Naive B cell (primary cell): Measurements from ENCODE around the gene CD247. TPM values are rescaled to one million over a fixed set of nuclear protein-coding genes. Genes with fewer than 3 reads are reported as not detected.
A peak's percentile ranks its signal among the peaks of the same experiment; 100 is the strongest.

ENCODE experiments used
- ATAC-seq, 2 donors: fragments of 150-1000 bp; cut with Tn5 transposase; 2 replicates each; pipeline ENCODE4 v1.10.0; 2021; ENCODE audit warnings: low read depth in 2 of 2, mild to moderate bottlenecking in 2 of 2, moderate library complexity in 2 of 2
- DNase-seq: peaks from one replicate; pipeline ENCODE4 v3.0.0; 2022
- H3K27ac Mint-ChIP-seq, 6 donors: one replicate each; pipeline ENCODE4 v1.8.0; 2020 to 2022; ENCODE audit warnings: mild to moderate bottlenecking in 6 of 6, mixed read lengths in 6 of 6, moderate library complexity in 5 of 6, inconsistent platforms in 2 of 6
- H3K27me3 Mint-ChIP-seq, 3 donors: one replicate each; pipeline ENCODE4 v1.8.0; 2021 to 2022; ENCODE audit warnings: mixed read lengths in 3 of 3, mild to moderate bottlenecking in 1 of 3
- H3K36me3 Mint-ChIP-seq, 2 donors: one replicate each; pipeline ENCODE4 v1.8.0; 2020 to 2022; ENCODE audit warnings: mixed read lengths in 2 of 2, inconsistent platforms in 1 of 2, mild to moderate bottlenecking in 1 of 2
- H3K4me1 Mint-ChIP-seq, 3 donors: one replicate each; pipeline ENCODE4 v1.8.0; 2020 to 2022; ENCODE audit warnings: mixed read lengths in 3 of 3, inconsistent platforms in 1 of 3, mild to moderate bottlenecking in 1 of 3, moderate library complexity in 1 of 3
- H3K4me3 Mint-ChIP-seq, 8 donors: one replicate each; pipeline ENCODE4 v1.8.0; 2020 to 2022; ENCODE audit warnings: mild to moderate bottlenecking in 8 of 8, mixed read lengths in 8 of 8, moderate library complexity in 8 of 8, inconsistent platforms in 2 of 8
- H3K9me3 Mint-ChIP-seq, 7 donors: one replicate each; pipeline ENCODE4 v1.8.0; 2020 to 2022; ENCODE audit warnings: mixed read lengths in 7 of 7, mild to moderate bottlenecking in 5 of 7, inconsistent platforms in 2 of 7, moderate library complexity in 1 of 7
- polyA plus RNA-seq, 6 donors: library from polyadenylated mRNA; unstranded; fragments of 300-500 nt; fragmentation: Illumina TruSeq; gene quantifications; one replicate each; pipeline ENCODE4 v1.2.3, GENCODE V29; 2021; ENCODE audit warnings: low read depth in 6 of 6

Gene CD247
- polyA plus RNA-seq, 6 donors from 2014 or later = 1.2 to 4.5 (median 2.4) TPM

DNA sequence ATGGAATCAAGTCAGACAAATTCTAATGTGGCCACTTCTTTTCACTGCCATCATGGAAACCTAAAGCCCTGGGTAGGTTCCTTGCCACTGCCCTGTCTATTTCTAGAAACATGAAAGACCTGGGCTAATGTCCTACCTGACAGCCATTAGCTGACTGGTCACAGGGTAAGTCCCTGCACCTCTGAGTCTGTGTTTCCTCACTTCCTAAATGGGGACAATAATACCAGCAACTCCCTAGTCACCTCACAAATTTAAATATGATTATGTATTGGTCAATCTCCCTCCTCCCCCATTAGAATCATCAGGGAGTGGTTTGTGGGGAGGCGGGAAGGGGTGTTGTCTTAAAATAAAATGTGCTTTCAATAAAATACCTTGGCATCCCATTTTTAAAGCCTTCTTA lies 33.0 kb upstream of the CD247 start:
- Mint-ChIP-seq H3K27ac (no peak overlapping the region), H3K9me3 (no peaks in the 10 kb centered on the region), H3K4me3 (peak overlapping the region in 2 of 8 donors; percentile 75 to 87), H3K27me3 (peaks cover 0 to 9% (median 0%) of the 10 kb centered on the region in 3 donors), H3K36me3 (peaks cover 0 to 7% of the 10 kb centered on the region in 2 donors), H3K4me1 (peaks cover 15 to 28% (median 16%) of the 10 kb centered on the region in 3 donors)
- ATAC-seq (no peak), DNase-seq (no peak)

DNA sequence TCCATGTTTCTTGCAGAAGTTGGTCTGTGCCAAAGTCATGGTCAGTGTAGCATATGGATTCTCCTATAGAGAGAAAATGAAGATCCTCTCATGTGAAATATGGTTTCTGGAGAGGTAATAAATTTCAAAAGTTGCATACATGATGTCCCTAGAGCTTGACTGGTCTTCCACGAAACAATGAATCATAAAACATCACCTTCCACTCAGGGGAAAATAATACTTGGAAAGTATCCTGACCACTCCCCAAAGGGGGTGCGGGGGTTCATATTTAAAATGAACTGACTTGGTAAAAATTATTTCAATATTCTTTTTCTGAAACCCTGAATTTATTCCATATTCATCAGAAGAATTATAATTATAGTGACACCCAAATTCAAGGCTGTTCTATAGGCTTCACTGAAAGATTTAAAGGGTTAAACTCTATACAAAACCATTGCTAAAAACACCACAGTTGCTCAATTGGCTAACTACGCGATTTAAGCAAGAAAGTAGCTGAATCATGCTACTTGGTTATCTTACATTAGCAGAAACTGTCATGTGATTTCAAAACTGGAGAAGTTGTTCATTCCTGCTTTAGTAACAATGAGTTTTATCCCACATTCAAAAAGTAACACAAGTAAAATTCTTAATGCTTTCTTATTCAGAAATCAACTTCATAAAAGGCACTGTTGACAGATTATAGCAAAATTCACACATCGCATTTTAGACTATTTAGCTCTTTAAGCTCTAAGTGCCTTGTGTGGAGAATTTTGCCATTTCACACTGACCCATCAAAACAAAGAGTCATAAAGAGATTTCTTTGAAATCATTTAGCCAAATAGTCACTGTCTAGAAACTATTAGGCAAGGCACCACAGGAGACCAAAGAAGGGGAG lies 30.0 kb upstream of the CD247 start:
- Mint-ChIP-seq H3K9me3 (no peaks in the 10 kb centered on the region), H3K27ac (no peak overlapping the region), H3K4me1 (peaks cover 0 to 12% (median 4%) of the 10 kb centered on the region in 3 donors), H3K4me3 (peak overlapping the region in 1 of 8 donors; percentile 67), H3K36me3 (peaks cover 0 to 12% of the 10 kb centered on the region in 2 donors), H3K27me3 (peaks cover 0 to 5% (median 0%) of the 10 kb centered on the region in 3 donors)
- no peak for DNase-seq
- no peak for ATAC-seq

- Mint-ChIP-seq H3K4me3 (no peak overlapping the region), H3K9me3 (no peaks in the 10 kb centered on the region), H3K4me1 (peaks cover 0 to 2% (median 0%) of the 10 kb centered on the region in 3 donors), H3K36me3 (peaks cover 0 to 15% of the 10 kb centered on the region in 2 donors), H3K27me3 (peaks cover 0 to 5% (median 0%) of the 10 kb centered on the region in 3 donors), H3K27ac (no peak overlapping the region)
- no peak for DNase-seq
- no peak for ATAC-seq
These were observed 28.6 kb upstream of the CD247 start for GRCh38 chr1:167546935-167547334.

GRCh38 chr1:167545349-167545748 lies 27.0 kb upstream of the CD247 start:
- no peak for ATAC-seq
- Mint-ChIP-seq H3K27ac (no peak overlapping the region), H3K27me3 (peaks cover 0 to 3% (median 0%) of the 10 kb centered on the region in 3 donors), H3K9me3 (no peaks in the 10 kb centered on the region), H3K36me3 (peaks cover 0 to 17% of the 10 kb centered on the region in 2 donors), H3K4me3 (no peak overlapping the region), H3K4me1 (peaks cover under 1 to 3% (median 2%) of the 10 kb centered on the region in 3 donors)
- no peak for DNase-seq

GRCh38 chr1:167544447-167545093 lies 26.2 kb upstream of the CD247 start:
- H3K4me3 Mint-ChIP-seq = no peak overlapping the region
- DNase-seq (no peak), ATAC-seq (no peak)
- peaks cover 6 to 7% (median 7%) of the 10 kb centered on the region in 3 donors for H3K4me1 Mint-ChIP-seq
- peaks cover 0 to 4% (median 0%) of the 10 kb centered on the region in 3 donors for H3K27me3 Mint-ChIP-seq
- peaks cover 0 to 17% of the 10 kb centered on the region in 2 donors for H3K36me3 Mint-ChIP-seq
- no peaks in the 10 kb centered on the region for H3K9me3 Mint-ChIP-seq
- H3K27ac Mint-ChIP-seq = no peak overlapping the region

GRCh38 chr1:167543199-167543990 lies 25.1 kb upstream of the CD247 start:
- H3K27ac Mint-ChIP-seq = no peak overlapping the region
- peaks cover 9 to 14% (median 12%) of the 10 kb centered on the region in 3 donors for H3K4me1 Mint-ChIP-seq
- DNase-seq (no peak), ATAC-seq (no peak)
- H3K4me3 Mint-ChIP-seq = no peak overlapping the region
- peaks cover 0 to 17% of the 10 kb centered on the region in 2 donors for H3K36me3 Mint-ChIP-seq
- peaks cover 0 to 4% (median 0%) of the 10 kb centered on the region in 3 donors for H3K27me3 Mint-ChIP-seq
- H3K9me3 Mint-ChIP-seq = no peaks in the 10 kb centered on the region

DNA sequence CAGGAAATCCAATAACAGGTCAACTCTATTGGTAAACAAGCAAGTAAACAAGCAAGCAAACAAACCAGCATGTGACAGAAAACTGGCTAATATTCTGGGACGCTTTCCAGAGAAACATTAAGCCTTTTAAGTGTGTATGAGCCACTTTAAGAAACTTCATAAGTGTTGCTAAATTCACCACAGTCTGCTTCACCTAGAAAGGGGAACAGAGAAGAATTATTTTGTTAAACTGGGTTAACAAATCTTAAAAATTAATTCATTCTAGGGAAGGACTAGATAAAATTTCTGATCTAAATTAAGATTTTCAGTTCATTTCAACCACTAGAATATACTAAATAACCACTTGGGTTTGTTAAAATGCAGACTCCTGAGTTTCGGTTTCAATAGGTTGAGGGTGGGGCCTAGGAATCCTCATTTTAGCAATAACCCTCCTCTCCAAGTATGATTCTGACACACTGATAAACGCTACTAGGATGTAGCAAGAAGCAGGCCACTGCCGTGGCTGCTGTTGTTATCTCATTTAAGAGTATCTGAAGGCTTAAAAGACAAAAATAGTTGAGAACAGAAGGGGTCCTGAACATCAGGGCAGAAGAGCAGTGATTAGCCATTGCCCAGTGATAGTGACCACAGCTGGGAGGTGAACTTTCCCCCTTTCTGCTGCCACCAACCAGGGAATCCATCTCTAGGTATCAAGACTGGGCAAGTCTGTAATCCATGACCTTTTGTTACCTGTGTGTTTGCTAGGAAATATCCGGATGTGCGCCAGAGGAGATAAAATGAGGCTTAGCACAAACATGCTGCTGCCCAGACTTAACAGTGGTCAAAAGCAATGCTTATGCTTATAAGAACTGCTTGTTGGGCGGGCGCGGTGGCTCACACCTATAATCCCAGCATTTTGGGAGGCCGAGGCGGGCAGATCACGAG lies 24.0 kb upstream of the CD247 start:
- peaks cover 0 to 17% of the 10 kb centered on the region in 2 donors for H3K36me3 Mint-ChIP-seq
- peaks cover 0 to 4% (median 0%) of the 10 kb centered on the region in 3 donors for H3K27me3 Mint-ChIP-seq
- ATAC-seq (no peak), DNase-seq (no peak)
- no peaks in the 10 kb centered on the region for H3K9me3 Mint-ChIP-seq
- H3K27ac Mint-ChIP-seq = no peak overlapping the region
- peaks cover 9 to 14% (median 12%) of the 10 kb centered on the region in 3 donors for H3K4me1 Mint-ChIP-seq
- no peak overlapping the region for H3K4me3 Mint-ChIP-seq

DNA sequence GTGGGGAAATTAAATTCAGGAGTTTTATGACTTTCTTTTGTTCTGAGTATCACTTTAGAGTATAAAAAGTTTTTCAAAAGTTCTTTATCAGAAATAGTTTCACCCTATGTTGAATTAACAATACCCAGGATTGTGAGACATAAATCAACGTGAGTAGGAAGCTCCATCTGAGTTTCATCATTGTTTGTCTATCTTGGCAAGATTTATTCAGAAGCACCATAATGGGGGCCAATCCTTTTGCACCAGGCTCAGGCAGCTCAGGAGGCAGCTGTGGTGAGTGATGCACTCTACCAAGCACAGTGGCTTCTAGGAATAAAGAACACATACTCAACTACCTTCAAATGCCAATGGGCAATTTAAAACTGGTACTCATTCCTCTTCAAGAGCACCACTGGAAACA lies 23.3 kb upstream of the CD247 start:
- no peaks in the 10 kb centered on the region for H3K9me3 Mint-ChIP-seq
- DNase-seq = no peak
- H3K36me3 Mint-ChIP-seq = peaks cover 0 to 10% of the 10 kb centered on the region in 2 donors
- ATAC-seq = no peak
- peaks cover 0 to 4% (median 0%) of the 10 kb centered on the region in 3 donors for H3K27me3 Mint-ChIP-seq
- H3K4me1 Mint-ChIP-seq = peaks cover 9 to 14% (median 12%) of the 10 kb centered on the region in 3 donors
- no peak overlapping the region for H3K27ac Mint-ChIP-seq
- no peak overlapping the region for H3K4me3 Mint-ChIP-seq

GRCh38 chr1:167541003-167541402 lies 22.7 kb upstream of the CD247 start:
- Mint-ChIP-seq H3K4me1 (peaks cover 9 to 14% (median 12%) of the 10 kb centered on the region in 3 donors), H3K27ac (no peak overlapping the region), H3K36me3 (peaks cover 0 to 8% of the 10 kb centered on the region in 2 donors), H3K27me3 (peaks cover 0 to 4% (median 0%) of the 10 kb centered on the region in 3 donors), H3K4me3 (no peak overlapping the region), H3K9me3 (no peaks in the 10 kb centered on the region)
- no peak for ATAC-seq
- DNase-seq = no peak

- Mint-ChIP-seq H3K27ac (no peak overlapping the region), H3K4me1 (peaks cover 9 to 17% (median 12%) of the 10 kb centered on the region in 3 donors), H3K36me3 (peaks cover 0 to 5% of the 10 kb centered on the region in 2 donors), H3K27me3 (peaks cover 0 to 7% (median 4%) of the 10 kb centered on the region in 3 donors), H3K9me3 (no peaks in the 10 kb centered on the region), H3K4me3 (no peak overlapping the region)
- DNase-seq (no peak), ATAC-seq (no peak)
These were observed 20.3 kb upstream of the CD247 start for GRCh38 chr1:167538657-167539056.

- peak; percentile 43 to 74 for ATAC-seq
- Mint-ChIP-seq H3K27me3 (peaks cover 0 to 11% (median 5%) of the 10 kb centered on the region in 3 donors), H3K4me1 (peaks cover 0 to 5% (median 0%) of the 10 kb centered on the region in 3 donors), H3K36me3 (no peaks in the 10 kb centered on the region), H3K4me3 (no peak overlapping the region), H3K27ac (no peak overlapping the region), H3K9me3 (no peaks in the 10 kb centered on the region)
- DNase-seq = peak; percentile 47
These were observed 15.5 kb upstream of the CD247 start for GRCh38 chr1:167533851-167534300.
